NK-92 treated with Interleukin-12 subunit alpha and Interleukin-12 subunit beta, amount 100 ng/mL, for 24 hours (cell line): Measurements from ENCODE around the gene PARP3.

Experiments used
- DNase-seq: peaks from one replicate; lab custom pipeline; 2025; lab: John Stamatoyannopoulos, UW

PARP3 gene

DNA sequence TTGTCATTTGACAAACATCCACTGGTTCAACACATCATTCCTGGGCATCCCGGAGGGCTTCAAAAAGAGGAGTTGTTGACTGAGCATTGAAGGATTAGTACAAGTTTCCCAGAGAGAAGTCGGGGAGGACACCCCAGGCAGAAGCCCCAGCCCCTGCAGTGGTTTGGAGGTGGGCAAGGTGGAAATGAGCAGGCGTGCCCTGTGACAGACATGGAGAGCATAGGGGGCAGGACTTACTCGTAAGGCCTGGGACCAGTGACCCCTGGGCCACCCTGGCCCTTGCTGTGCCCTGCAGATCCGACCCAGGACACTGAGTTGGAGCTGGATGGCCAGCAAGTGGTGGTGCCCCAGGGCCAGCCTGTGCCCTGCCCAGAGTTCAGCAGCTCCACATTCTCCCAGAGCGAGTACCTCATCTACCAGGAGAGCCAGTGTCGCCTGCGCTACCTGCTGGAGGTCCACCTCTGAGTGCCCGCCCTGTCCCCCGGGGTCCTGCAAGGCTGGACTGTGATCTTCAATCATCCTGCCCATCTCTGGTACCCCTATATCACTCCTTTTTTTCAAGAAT lies 5.9 kb downstream of the PARP3 start:
- no peak for DNase-seq

DNA sequence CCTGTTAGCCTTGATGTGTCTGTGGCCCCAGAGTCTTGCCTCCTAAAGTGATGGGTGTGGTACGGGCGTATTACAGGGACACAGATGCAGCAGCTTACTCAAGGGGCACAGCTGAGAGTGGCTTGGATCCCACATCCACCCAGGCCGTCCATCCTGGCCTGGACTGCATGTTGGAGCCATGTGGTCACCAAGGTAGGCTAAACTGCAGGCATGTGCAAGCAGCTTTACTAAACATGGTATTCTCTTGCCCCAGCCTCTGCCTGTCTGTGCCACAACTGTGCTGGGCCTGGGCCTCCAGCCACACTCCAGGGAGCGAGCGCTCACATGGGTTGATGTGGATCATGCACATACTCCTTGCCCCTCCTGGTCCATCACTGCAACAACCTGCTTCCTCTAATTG lies 7.0 kb downstream of the PARP3 start:
- DNase-seq = no peak

DNA sequence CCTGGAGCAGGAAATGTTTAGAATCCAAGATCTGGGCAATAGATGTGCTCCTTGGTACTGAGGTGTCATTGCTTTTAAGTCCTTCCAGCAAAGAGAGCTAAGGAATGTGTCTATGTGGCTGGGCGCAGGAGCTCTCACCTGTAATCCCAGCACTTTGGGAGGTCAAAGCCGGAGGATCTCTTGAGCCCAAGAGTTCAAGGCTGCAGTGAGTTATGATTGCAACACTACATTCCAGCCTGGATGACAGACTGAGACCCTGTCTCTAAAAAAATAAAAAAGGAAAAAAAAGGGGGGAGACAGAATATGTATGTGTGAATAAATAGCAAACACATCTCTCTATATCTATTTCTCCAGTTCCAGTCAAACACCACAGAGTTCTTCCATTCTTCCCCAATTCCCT lies 8.7 kb downstream of the PARP3 start:
- no peak for DNase-seq

DNA sequence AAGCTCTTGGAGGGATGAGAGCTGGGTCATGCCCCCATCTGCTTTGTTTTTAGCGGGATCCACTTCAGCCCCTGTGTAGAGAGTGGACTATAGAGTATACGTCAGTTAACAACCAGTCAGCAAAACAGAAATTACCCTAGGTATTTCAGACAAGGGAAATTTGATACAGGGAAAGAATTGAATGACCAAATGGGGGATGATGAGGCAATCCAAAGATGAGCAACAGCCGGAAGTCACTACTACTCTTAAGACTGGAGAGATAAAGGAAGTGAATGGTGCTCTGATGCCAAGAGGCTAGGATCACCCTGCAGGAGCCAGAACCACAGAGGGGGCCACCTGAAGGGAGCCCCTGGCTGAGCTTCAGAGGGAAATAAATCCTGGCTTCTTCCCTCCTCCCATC lies 11.3 kb downstream of the PARP3 start:
- no peak for DNase-seq

DNA sequence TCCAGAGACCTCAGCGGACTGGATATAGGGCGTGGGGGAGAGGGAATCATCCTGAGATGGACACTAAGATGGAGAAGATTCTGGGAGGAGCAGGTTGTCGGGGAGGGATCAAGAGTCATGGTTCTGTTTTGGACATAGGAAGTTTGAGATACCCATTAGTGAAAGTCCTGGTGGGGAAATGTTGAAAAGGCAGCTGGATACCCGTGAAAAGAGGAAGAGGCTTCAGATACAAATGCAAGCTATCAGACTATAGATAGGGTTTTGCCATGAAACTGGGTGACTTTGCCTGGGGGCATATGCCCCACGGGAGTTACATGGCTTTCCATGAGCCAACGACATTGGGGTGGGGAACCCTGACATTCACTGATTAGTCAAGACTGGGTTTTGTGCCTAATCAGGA lies 11.9 kb downstream of the PARP3 start:
- no peak for DNase-seq

DNA sequence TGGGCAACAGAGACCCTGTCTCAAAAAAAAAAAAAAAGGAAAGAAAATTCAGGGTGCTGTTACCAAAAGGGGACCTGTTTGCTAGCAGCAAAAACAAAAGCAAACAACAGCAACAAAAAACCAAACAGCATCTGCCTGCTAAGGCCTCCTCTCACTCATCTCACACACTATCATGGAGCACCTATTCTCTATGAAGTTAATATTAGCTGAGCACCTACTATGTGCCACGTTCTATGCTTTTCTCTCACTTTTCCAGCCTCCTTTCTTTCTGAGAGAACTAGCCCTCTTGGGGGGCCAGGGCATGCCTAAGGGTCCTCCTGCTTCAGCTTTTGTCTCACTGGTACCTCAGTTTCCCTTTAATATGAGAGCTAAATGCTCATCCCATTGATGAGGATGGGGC lies 12.6 kb downstream of the PARP3 start:
- no peak for DNase-seq

DNA sequence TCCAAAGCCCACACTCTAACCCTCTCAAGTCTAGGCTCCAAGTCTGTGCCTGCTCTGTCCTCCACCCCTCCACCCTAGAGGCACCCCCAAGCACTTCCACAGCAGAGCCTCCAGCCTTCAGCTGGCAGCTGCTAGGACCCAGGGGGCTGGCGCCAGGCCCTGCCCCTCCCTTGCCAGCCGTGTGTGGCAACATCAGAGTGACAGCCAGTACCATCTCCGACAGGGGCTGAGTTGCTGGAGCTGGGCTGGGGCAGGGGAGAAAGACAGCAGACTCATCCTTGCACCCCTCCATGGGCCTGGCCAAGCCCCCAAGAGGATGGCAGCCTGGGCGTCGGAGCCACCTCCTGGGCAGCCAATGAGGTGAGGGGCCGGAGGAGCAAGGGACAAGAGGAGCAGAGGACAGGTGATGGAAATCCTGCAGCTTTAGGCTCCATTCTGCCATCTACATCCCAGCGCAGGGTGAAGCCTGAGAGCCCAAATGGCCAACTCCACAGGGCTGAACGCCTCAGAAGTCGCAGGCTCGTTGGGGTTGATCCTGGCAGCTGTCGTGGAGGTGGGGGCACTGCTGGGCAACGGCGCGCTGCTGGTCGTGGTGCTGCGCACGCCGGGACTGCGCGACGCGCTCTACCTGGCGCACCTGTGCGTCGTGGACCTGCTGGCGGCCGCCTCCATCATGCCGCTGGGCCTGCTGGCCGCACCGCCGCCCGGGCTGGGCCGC lies 13.2 kb downstream of the PARP3 start, which contains the start of gene GPR62:
GPR62 (plus strand) TSS at position 207 of the 718 bp plus-strand sequence; CDS start at position 479, 272 bp downstream.
- no peak for DNase-seq

DNA sequence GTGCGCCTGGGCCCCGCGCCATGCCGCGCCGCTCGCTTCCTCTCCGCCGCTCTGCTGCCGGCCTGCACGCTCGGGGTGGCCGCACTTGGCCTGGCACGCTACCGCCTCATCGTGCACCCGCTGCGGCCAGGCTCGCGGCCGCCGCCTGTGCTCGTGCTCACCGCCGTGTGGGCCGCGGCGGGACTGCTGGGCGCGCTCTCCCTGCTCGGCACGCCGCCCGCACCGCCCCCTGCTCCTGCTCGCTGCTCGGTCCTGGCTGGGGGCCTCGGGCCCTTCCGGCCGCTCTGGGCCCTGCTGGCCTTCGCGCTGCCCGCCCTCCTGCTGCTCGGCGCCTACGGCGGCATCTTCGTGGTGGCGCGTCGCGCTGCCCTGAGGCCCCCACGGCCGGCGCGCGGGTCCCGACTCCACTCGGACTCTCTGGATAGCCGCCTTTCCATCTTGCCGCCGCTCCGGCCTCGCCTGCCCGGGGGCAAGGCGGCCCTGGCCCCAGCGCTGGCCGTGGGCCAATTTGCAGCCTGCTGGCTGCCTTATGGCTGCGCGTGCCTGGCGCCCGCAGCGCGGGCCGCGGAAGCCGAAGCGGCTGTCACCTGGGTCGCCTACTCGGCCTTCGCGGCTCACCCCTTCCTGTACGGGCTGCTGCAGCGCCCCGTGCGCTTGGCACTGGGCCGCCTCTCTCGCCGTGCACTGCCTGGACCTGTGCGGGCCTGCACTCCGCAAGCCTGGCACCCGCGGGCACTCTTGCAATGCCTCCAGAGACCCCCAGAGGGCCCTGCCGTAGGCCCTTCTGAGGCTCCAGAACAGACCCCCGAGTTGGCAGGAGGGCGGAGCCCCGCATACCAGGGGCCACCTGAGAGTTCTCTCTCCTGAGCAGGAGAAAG lies 14.0 kb downstream of the PARP3 start:
- no peak for DNase-seq

DNA sequence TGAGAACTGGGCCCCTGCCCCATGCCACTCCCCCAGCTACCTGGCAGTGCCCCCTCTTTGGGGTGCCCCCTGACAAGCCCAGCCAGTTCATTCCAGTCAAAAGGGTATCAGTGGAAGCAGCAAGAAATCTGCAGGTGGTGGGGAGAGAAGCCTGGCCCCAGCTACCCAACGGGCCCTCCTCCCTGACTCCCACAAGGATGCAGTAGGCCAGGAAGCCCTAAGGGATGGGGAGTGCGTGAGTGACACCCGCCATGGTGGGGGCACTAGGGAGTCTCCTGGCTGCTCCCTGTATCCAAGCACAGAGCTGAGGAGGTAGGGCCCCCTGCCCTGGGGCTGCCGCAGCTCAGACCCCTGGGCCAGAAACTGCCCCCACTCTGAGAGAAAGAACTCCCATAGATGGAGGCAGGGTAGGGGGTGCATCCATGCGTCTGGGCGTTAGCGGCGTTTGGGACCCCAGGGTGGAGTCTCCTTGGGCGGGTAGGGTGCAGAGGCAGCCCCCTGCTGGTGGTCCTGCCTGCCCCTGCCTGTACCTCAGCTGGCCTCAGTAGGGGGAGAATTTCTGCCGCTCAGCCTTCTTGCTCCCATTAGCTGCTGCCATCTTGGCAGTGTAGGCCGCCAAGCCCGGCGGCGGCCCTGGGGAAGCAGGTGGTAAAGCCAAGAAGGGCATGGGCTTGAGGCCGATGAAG lies 15.5 kb downstream of the PARP3 start:
- no peak for DNase-seq

DNA sequence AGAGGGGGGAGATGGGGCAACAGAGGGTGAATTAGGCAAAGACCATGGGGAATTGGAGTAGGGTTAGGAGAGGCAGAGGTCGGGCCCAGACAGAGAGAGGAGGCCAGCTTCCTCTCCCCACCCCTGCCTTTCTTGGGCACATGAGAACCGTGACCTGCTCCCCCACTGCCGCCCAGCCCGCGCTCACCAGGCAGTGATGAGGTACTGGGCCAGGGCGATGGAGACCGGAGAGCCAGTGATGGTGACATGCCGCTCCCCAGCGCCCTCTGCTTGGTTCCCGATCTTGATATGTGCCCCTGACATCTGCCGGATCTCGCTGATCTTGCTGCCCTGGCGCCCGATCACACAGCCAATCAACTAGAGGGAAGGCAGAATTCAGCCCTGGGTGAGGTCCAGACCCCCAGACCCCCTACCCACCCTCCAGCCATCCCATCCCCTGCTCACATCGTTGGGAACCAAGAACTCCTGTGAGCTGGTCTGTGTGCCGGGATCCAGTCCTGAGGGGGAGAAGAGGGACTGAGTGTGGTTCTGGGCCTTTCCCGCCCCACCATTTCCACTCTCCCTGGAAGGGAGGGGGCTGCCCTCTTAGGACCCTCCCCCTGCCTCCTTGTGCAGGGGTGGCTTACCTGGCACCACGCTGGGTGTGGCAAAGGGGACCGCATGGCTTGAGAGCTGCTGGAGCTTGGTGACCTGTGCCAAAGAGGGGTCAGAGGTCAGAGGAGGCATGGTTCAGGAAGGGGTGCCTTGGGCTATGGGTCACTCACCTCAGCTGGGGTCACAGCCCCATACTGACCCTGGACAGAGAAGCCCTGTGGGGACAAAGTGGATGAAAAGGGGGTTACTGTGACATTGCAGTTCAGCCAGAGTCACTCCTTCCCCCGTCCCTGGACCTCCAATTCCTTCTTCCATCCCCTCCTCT lies 16.7 kb downstream of the PARP3 start:
- DNase-seq = no peak

DNA sequence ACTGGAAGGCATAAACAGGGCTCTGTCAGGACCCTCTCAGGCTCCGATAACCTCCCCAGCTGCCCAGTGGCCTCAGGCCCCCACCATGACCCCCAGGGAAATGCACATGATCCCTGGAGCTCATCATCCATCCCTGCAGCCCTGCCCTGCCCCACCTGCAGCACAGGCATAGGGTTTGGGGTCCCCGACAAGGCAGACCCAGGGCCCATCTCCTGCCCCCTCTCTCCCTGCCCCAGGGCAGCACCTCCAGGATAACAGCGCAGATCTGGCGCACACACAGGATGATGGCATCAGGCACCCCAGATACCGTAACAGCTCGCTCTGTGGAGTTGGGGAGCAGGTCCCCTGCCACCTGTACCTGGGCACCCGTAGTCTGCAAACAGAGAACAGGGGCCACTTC lies 17.5 kb downstream of the PARP3 start:
- no peak for DNase-seq

DNA sequence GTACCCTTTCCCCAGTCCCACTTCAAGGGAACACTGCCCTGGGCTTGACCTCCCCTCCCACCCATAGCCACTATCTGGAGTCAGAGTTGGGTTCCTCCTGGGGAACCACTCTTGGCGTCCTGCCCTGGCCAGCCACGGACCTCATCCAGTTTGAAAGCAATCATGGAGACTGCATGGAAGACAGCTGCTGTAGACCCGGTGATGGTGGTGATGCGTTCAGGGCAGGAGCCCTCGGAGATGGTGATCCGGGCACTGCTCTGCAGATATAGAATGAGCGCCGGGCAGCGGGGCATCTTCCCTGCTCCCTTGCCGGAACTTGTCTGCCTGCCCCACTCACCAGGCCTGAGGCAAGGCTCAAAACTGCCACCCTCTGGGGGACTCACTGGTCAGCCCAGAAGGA lies 18.2 kb downstream of the PARP3 start:
- DNase-seq = no peak

DNA sequence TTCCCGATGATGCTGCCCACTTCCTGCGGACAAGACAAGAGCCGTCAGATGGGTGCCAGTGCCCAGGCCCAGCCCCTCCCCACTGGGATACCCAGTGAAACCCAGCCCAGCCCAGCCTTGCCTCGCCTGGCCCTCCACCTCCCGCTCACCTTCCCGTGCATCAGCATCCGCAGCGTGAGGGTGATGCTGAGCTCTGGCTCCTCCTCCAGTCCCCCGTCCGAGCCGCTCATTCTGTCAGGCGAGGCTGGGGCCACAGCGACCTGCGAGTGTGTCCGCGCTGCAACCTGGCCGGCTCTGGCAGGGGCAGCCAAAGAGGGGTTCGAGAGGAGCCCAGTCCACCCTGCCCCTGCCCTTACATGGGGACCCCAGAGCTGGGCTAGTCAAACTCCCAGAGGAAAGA lies 18.8 kb downstream of the PARP3 start:
- DNase-seq = no peak

DNA sequence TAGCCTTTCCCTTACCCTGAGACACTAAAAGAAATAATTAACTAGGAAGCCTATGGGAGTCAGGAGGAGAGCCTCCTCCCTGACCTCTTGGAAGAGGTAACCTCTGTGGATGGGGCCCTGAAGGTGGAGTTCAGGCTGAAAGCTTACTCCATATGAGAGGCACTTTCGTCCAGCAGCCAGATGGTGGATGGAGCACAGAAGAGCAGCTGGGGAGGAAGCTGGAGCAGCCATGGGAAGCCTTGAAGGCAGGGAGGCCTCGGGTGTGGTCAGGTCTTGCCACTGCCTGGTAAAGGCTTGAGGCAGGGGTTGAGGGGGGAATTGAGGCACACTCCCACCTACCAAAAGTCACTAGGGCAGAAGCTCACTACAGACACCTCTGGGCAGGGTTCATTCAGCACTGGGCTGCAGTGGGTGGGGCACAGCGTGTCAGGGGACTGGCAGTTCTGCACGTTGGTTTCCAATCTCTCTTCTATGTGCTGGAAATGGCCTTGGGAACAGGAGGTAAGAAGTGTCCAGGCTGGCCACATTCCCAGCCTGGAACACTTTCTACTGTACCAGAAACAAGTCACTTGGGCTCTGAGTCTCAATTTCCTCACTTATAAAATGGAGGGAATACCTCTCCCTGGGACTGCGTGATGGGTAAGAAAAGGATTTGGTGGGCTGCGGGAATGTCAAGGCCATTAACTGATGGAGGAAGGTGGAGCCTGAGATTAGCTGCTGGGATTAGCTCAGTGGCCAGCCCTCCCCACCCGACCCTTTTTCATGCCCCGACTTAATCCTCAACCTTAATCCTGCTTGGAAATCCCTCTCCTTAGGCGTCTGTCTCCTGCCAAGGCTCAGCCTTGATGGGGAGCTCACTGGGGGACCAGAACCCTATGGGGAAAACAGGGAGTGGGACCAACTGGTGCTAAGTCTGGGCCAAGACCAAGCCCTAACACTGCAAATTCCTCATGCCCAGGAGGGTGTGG lies 19.7 kb downstream of the PARP3 start:
- no peak for DNase-seq

DNA sequence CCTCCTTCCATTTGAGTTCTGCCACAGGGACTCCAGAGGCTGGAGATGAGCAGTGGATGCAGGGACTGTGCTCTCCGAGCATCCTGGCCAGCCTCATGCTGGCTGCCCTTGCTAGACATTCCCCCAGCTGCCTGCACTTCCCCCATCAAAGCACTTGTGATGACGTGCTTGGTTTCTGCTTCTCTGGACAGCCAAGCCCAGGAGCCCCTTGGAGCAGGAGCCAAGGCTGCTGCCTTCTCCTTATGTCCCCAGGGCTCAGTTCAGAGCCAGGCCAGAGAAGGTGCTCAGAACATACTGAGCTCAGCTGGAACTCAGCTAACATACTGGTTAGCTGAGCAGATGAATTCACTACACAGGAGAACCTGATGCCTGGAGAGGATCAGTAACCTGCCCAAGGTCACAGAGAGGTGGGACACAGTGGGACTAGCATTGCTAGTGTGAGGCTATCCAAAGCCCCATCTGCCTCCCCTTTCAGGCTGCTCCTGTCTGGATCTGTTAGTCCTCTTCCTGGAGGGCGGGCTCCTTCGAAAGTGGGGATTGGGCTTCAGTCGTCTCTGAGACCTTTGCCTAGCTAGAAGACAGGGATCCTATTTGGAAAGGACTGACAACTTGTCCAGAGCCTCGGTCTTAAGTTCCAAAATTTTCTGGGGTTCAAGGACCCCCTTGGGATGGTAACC lies 20.8 kb downstream of the PARP3 start:
- no peak for DNase-seq

DNA sequence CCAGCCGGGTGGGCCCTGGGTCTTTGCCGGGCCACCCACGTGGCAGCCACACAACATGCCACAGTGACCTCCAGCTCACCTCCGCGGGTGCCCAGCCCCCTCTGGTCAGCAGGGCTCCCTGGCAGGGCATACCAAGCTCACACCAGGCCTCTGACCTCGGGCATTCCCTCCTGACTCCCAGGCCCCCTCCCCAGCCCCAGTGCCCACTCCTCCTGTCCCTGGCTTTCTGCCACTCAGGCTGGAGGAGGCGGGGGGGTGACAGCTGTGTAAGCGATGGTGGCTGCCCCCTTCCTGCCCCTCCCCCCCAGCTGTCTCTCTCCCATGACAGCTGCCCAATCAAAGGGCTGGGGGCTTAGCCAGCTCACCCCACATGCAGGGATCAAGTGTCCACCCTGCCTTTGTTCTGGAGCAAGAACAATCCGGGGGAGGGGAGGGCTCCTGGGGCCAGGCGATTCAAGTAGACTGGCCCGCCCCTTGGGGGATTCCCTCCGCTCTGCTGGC lies 21.8 kb downstream of the PARP3 start:
- no peak for DNase-seq

DNA sequence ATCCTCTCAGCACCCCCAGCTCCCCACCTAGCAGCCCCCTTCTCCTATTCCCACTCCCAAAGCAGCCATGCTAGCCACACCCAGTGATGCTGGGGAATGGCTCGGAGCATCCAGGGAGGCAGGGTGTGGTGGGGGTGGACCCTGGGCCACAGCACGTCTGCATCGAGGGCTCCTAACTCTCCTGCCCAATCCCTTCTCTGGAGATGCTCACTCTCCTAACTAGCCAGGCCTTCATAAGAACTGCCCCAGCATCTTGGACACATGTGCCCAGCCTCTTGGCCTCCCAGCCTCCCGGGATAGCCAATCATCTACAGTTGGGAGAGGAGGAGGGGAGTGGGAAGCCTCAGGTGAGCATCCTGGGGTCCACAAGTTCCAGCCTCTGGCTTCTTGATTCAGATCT lies 22.4 kb downstream of the PARP3 start:
- DNase-seq = no peak

DNA sequence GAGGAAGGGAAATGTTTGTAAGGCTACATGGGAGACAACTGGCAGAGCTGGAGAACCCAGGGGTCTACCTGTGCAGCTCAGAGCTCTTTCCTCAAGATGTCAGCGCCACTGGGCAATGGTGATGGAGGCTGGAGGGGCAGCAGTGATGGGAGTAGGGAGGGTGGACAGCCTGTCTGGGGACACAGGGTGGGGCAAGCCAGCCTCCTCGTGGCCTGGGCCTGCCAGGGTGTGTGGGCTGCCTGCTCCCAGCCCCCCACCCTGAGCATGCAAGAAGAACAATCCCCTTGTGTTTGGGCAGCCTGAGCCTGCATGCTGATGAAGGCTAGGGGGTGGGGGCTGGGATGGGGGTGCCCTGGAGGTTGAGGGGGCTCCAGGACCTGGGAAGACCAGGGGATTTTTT lies 23.9 kb downstream of the PARP3 start:
- DNase-seq = no peak

DNA sequence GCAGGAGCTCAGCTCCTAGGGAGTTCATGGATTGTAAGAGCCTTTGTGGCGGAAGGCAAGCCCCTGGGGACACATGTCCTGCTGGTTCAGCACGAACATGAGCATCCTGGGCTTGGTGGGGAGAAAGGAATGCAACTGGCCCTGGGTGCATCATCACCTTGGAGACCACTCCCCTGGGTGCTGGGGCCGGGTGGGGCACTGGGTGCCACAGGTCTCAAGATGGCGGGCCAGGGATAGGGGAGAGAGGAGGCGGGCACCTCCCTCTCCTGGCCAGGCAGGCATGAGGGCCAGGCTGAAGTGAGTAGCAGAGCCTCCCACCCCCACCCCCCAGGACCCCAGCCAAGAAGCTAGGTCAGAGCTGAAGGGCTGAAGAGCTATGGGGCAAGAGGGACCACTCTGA lies 24.3 kb downstream of the PARP3 start:
- DNase-seq = no peak
